ENCODE measurements around the gene PRCC. TPM values are rescaled to one million over a fixed set of nuclear protein-coding genes. Genes with fewer than 3 reads are reported as not detected.
A peak's percentile ranks its signal among the peaks of the same experiment; 100 is the strongest.

The PRCC gene
- total RNA-seq, 1 donor from 2014 or later = 75.5 TPM

- TF ChIP-seq CTCF (IDR thresholded peaks at IDR 0.05; ENCODE audit: insufficient read depth, low read depth, low read length) = no peak
- no peak for TF ChIP-seq EZH2 (IDR thresholded peaks at IDR 0.05; ENCODE audit: insufficient read depth, low read length)
- Mint-ChIP-seq H3K4me3 (ENCODE audit: unreplicated experiment) (no peak overlapping the region), H3K36me3 (ENCODE audit: low read depth, unreplicated experiment) (peaks cover 6% of the 10 kb centered on the region), H3K27me3 (ENCODE audit: low read depth, unreplicated experiment) (no peaks in the 10 kb centered on the region), H3K27ac (ENCODE audit: unreplicated experiment) (no peak overlapping the region), H3K4me1 (ENCODE audit: low read depth, unreplicated experiment) (peaks cover 33% of the 10 kb centered on the region), H3K9me3 (ENCODE audit: unreplicated experiment) (no peaks in the 10 kb centered on the region)
- peaks cover 12% of the 10 kb centered on the region for H3K4me1 ChIP-seq (ENCODE audit: insufficient read depth, low read length)
- H3K79me2 ChIP-seq (ENCODE audit: insufficient read depth, low read length) = peaks cover 63% of the 10 kb centered on the region
- no peak for DNase-seq (ENCODE audit: low read depth)
- H3K4me3 ChIP-seq (ENCODE audit: insufficient read depth, low read depth, low read length) = peak overlapping the region; percentile 83
- no peaks in the 10 kb centered on the region for H3K9me3 ChIP-seq (ENCODE audit: insufficient read depth, low read depth, low read length)
- peak overlapping the region; percentile 90 for H3K27ac ChIP-seq (ENCODE audit: low read depth, low read length)
- peaks cover 45% of the 10 kb centered on the region for H4K20me1 ChIP-seq (ENCODE audit: insufficient read depth, low read length)
- H3K9ac ChIP-seq (ENCODE audit: low read length) = peak overlapping the region; percentile 96
- H2AFZ ChIP-seq (ENCODE audit: low read depth, low read length) = peak overlapping the region; percentile 51
- H3K36me3 ChIP-seq (ENCODE audit: insufficient read depth, low read length) = peaks cover 3% of the 10 kb centered on the region
- peak overlapping the region; percentile 97 for H3K4me2 ChIP-seq (ENCODE audit: low read length)
- no peak for FAIRE-seq
- H3K27me3 ChIP-seq (ENCODE audit: insufficient read depth, low read length) = no peaks in the 10 kb centered on the region
Measured at GRCh38 chr1:156767879-156768604, 707 bp downstream of the PRCC start.

GRCh38 chr1:156768610-156769295 lies 1.4 kb downstream of the PRCC start:
- peaks cover 6% of the 10 kb centered on the region for H3K36me3 Mint-ChIP-seq (ENCODE audit: low read depth, unreplicated experiment)
- Histone ChIP-seq H3K9ac (ENCODE audit: low read length) (peak overlapping the region; percentile 96), H3K27ac (ENCODE audit: low read depth, low read length) (peak overlapping the region; percentile 90), H2AFZ (ENCODE audit: low read depth, low read length) (no peak overlapping the region), H3K4me2 (ENCODE audit: low read length) (peak overlapping the region; percentile 97), H3K27me3 (ENCODE audit: insufficient read depth, low read length) (no peaks in the 10 kb centered on the region), H3K4me1 (ENCODE audit: insufficient read depth, low read length) (peaks cover 12% of the 10 kb centered on the region), H3K9me3 (ENCODE audit: insufficient read depth, low read depth, low read length) (no peaks in the 10 kb centered on the region), H3K36me3 (ENCODE audit: insufficient read depth, low read length) (peaks cover 3% of the 10 kb centered on the region), H3K79me2 (ENCODE audit: insufficient read depth, low read length) (peaks cover 71% of the 10 kb centered on the region), H4K20me1 (ENCODE audit: insufficient read depth, low read length) (peaks cover 53% of the 10 kb centered on the region), H3K4me3 (ENCODE audit: insufficient read depth, low read depth, low read length) (peak overlapping the region; percentile 83)
- no peak for TF ChIP-seq EZH2 (IDR thresholded peaks at IDR 0.05; ENCODE audit: insufficient read depth, low read length)
- TF ChIP-seq CTCF (IDR thresholded peaks at IDR 0.05; ENCODE audit: insufficient read depth, low read depth, low read length) = no peak
- H3K27me3 Mint-ChIP-seq (ENCODE audit: low read depth, unreplicated experiment) = no peaks in the 10 kb centered on the region
- H3K27ac Mint-ChIP-seq (ENCODE audit: unreplicated experiment) = no peak overlapping the region
- DNase-seq (ENCODE audit: low read depth) (no peak), FAIRE-seq (no peak)
- no peak overlapping the region for H3K4me3 Mint-ChIP-seq (ENCODE audit: unreplicated experiment)
- peaks cover 40% of the 10 kb centered on the region for H3K4me1 Mint-ChIP-seq (ENCODE audit: low read depth, unreplicated experiment)
- H3K9me3 Mint-ChIP-seq (ENCODE audit: unreplicated experiment) = no peaks in the 10 kb centered on the region
